HUDEP-2 (cell line): ENCODE results near the gene TRPT1.

Experiments used
- DNase-seq, 76 experiments: peaks; one replicate each; lab custom pipeline; 2025; ENCODE audit not compliant: unreplicated experiment in 76 of 76; lab: John Stamatoyannopoulos, UW

Gene TRPT1

GRCh38 chr11:64232182-64232966 lies 6.4 kb upstream of the TRPT1 start:
- peak in 1 of 76 experiments; percentile 21 for DNase-seq

GRCh38 chr11:64231546-64231945 lies 5.6 kb upstream of the TRPT1 start:
- peak in 14 of 76 experiments; percentile 8 to 40 (median 23) for DNase-seq

DNA sequence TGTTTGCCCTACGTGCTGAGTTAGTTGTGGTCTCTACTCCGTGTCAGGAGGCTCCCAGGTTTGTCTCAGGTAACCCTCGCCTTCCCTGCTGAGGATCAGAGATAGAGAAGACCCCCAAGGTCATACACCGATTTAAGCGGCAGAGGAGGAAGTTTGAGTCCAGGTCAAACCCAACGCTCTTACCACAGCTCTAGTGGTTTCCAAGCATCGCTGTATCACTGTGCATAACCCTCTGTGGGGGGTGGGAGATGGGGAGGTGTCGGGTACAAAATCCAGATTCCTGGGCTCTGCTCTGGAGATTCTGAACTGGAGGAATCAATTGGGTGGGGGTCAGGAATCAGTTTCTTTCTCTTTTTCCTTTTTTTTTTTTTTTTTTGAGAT lies 5.0 kb upstream of the TRPT1 start:
- no peak for DNase-seq

- peak in 69 of 76 experiments; percentile 43 to 90 (median 80) for DNase-seq
Measured at GRCh38 chr11:64230171-64230984, 4.4 kb upstream of the TRPT1 start, which contains the start of gene DNAJC4. TSS of gene DNAJC4 (plus strand) at chr11:64230548. CDS start at chr11:64230855, 307 bp downstream.

DNA sequence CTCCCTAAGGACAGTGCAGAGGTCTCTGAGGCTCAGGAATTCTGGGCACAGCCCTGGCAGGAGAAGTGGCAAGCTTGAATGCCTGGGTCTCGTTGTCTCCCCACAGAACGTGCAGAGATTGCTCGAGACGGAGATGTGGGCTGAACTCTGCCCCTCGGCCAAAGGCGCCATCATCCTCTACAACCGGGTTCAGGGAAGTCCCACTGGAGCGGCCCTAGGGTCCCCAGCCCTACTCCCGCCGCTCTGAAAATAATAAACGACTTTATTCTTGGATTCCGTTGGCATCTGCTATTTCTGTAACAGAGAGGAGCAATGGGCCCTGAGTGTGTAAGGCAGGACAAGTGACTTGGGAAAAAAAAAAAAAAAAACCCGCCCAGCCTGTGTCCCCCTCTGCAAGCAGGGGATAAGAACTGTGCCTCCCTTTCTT lies 3.8 kb upstream of the TRPT1 start:
- DNase-seq = no peak

DNA sequence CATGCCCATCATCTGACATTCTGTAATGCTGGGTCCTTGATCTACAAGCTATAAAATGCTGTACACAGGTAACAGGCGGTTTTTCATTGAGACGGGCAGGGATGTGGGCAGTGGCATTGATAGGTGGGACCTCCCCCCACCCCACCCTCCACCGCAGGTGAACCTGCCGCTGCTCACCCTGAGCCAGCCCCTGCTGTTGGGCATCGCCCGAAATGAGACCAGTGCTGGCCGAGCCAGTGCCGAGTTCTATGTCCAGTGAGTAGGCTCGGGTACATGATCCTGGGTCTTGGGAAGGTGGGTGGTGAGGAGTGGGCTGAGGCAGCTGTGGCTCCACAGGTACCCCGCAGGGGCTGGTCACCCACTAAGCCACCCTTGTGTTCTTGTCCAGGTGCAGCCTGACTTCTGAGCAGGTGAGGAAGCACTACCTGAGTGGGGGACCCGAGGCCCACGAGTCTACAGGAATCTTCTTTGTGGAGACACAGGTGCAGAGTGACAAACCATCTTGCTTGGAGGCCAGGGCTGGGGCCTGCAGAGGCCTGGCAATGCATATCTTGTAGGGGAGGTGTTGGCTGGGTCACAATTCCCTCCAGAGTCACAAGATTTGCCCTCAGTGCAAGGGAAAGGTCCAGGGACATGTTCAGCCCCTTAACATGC lies 3.2 kb upstream of the TRPT1 start:
- no peak for DNase-seq

DNA sequence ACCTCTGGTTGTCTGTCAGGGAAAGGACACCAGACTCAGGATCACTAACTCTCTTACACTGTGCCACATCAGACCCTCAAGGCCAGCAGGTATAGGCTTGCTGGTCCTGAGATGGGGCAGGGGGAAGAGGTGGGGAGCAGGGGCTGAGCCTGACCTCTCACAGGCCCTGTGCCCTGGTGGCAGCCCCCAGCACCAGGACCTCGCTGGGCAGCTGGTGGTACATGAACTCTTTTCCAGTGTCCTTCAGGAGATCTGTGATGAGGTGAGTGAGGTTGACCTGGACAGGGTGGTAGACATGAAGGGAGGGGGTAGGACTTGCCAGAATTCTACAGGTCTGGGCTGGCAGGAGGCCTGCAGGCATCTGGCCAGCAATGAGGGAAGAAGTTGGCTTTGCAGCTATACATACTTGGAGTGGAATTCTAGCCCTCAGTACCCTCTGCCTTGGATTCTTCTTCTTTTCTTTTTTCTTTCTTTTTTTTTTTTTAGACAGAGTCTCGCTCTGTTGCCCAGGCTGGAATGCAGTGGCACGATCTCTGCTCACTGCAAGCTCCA lies 1.5 kb upstream of the TRPT1 start:
- DNase-seq = peak in 1 of 76 experiments; percentile 31

DNA sequence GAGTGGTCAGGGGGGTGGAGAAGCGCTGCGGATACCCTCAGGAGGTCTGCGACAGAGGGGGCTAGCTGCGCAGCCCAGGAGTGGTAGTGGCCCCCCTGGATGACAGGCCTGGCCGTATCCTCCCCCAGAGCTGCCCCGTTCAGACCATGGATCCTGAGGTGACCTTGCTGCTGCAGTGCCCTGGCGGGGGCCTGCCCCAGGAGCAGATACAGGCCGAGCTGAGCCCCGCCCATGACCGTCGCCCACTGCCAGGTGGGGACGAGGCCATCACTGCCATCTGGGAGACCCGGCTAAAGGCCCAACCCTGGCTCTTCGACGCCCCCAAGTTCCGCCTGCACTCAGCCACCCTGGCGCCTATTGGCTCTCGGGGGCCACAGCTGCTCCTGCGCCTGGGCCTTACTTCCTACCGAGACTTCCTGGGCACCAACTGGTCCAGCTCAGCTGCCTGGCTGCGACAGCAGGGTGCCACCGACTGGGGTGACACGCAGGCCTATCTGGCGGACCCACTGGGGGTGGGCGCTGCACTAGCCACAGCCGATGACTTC lies 593 bp upstream of the TRPT1 start:
- DNase-seq = peak in 57 of 76 experiments; percentile 11 to 67 (median 50)

GRCh38 chr11:64224891-64225607 lies 937 bp downstream of the TRPT1 start:
- no peak for DNase-seq

GRCh38 chr11:64224151-64224890 lies 1.7 kb downstream of the TRPT1 start:
- DNase-seq = no peak

GRCh38 chr11:64223001-64223651 lies 2.9 kb downstream of the TRPT1 start:
- no peak for DNase-seq

- no peak for DNase-seq
Measured at GRCh38 chr11:64222651-64223000, 3.4 kb downstream of the TRPT1 start.

- no peak for DNase-seq
Measured at GRCh38 chr11:64220798-64221197, 5.2 kb downstream of the TRPT1 start.

DNA sequence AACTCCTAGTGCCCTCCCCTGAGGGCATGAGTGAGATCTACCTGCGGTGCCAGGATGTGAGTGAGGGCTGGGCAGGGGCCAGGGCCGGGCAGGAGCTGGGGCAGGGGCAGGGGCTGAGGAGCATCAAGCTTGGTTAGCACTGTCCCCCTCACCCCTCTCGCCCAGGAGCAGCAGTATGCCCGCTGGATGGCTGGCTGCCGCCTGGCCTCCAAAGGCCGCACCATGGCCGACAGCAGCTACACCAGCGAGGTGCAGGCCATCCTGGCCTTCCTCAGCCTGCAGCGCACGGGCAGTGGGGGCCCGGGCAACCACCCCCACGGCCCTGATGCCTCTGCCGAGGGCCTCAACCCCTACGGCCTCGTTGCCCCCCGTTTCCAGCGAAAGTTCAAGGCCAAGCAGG lies 5.7 kb downstream of the TRPT1 start:
- no peak for DNase-seq

GRCh38 chr11:64219755-64220154 lies 6.2 kb downstream of the TRPT1 start:
- no peak for DNase-seq

DNA sequence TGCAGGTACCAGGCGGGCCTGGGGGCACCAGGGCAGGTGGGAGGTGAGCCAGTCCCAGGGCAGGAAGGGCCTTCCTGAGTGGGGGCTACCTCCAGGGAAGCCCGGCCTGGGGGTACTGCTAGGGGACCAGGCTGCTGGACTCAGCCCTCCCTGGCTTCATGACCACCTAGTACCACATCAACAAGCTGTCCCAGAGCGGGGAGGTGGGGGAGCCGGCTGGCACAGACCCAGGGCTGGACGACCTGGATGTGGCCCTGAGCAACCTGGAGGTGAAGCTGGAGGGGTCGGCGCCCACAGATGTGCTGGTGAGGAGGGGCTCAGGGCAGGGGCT lies 6.7 kb downstream of the TRPT1 start:
- no peak for DNase-seq

GRCh38 chr11:64218628-64219353 lies 7.2 kb downstream of the TRPT1 start:
- no peak for DNase-seq

DNA sequence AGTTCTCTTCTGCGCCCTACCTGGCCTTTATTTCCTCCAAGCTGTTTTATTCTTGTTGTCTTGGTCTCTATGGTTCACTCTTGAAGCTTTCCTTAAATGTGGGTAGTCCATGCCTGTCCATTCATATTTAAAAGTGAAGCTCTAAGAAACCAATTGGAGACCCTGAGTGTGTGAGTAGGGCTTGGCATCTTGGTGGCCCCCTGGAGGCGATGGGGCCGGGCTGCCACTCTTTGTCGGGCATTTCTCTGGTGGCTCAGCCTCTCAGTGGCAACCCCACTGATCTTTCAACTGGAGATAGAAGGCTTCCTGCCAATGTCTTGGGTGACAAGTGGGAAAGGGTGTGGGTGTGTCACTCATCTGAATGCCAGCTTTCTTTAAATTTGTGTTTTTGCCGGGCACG lies 9.1 kb downstream of the TRPT1 start:
- no peak for DNase-seq
